Ovary (tissue), 9 donors: ENCODE measurements around the gene NLGN1. TPM values are rescaled to one million over a fixed set of nuclear protein-coding genes. Genes with fewer than 3 reads are reported as not detected.
"Not testable (repeated sequence)": the region's sequence is repeated elsewhere in the genome, so short reads cannot be mapped to it uniquely, and the experiment has no call there.

Source experiments
- DNase-seq, 5 donors: peaks; one replicate each; pipeline ENCODE4 v3.0.0-alpha.2; 2019 to 2020
- H3K27ac ChIP-seq, 2 donors: fragments of 200-600 bp; one replicate each; pipeline versions ENCODE4 v1.5.1 to v1.8.0; 2019 to 2022
- H3K27me3 ChIP-seq: fragments of 200-600 bp; one replicate; pipeline ENCODE4 v1.8.0; 2022
- H3K36me3 ChIP-seq: fragments of 200-600 bp; sonication (generic); one replicate; pipeline ENCODE4 v1.5.1; 2019
- H3K4me1 ChIP-seq: one replicate; pipeline ENCODE4 v1.8.1; 2013; ENCODE audit warnings: mild to moderate bottlenecking, moderate library complexity; ENCODE audit not compliant: insufficient read depth
- H3K4me3 ChIP-seq: fragments of 200-600 bp; sonication (generic); one replicate; pipeline ENCODE4 v1.5.1; 2017
- H3K9me3 ChIP-seq, 2 donors: fragments of 200-600 bp in 1 of 2; sonication (generic) in 1 of 2; one replicate each; pipeline versions ENCODE4 v1.5.1 to v1.8.1; 2013 to 2019; ENCODE audit warnings: mild to moderate bottlenecking in 1 of 2, moderate library complexity in 1 of 2
- EP300 ChIP-seq: sonication (generic); formaldehyde crosslinking; IDR thresholded peaks from one replicate; pipeline ENCODE4 v1.6.1; 2017; ENCODE audit warnings: antibody characterized with exemption
- POLR2A ChIP-seq: fragments of 450-650 bp; IDR thresholded peaks from one replicate; pipeline ENCODE4 v1.6.1; 2017; ENCODE audit warnings: antibody characterized with exemption, mild to moderate bottlenecking, moderate library complexity
- WGBS, 3 donors: extraction: QIAGEN DNeasy Blood & Tissue Kit in 1 of 3; methylation state at CpG; one replicate each; pipeline versions ENCODE4 v1.1.5 to v1.1.7; 2013 to 2017; 5-methylcytosine and 5-hydroxymethylcytosine counted together
- intact Hi-C, 4 donors: fragments of 100-400 bp; cut with DNase I; formaldehyde crosslinking; loops; one replicate each; pipeline versions ENCODE4 v1.11.0 to v1.15.1; 2022 to 2023
- polyA plus RNA-seq, 2 donors: library from polyadenylated mRNA; stranded (reverse); fragments of 200-250 nt in 1 of 2; fragments of 350-450 nt in 1 of 2; fragmentation: Illumina TruSeq in 1 of 2; extraction: RNeasy Lipid Tissue Mini Kit (QIAGEN cat#74804) in 1 of 2; gene quantifications; one replicate each; pipeline ENCODE4 v1.2.3, GENCODE V29; 2013 to 2014
- total RNA-seq, 7 donors: library from RNA; depleted of rRNA in 2 of 7; stranded (reverse); fragments of >200 nt in 2 of 7; fragmentation: NEBNext Ultra II Directional in 3 of 7; extraction: Animal tissue kit (Norgen Biotek cat#: 25700) in 3 of 7; gene quantifications; one replicate each; pipeline versions ENCODE4 v1.1.0 to v1.2.4, GENCODE V29; 2016 to 2023
- TF ChIP-seq, protein P1 (sequence below), 3 donors: fragments of 450-650 bp in 2 of 3; fragments of 200-600 bp in 1 of 3; IDR thresholded peaks; one replicate each; pipeline versions ENCODE4 v1.5.1 to v1.8.0; 2016 to 2022; ENCODE audit warnings: antibody characterized with exemption in 3 of 3, mild to moderate bottlenecking in 1 of 3
- donor health status: DM: no; HTN: no; CAD: no; lungs with moderate emphysema.
- donor health status: DM: no; HTN: no; CAD: no.
- donor health status: Bipolar disorder and iron deficiency.
- donor health status: DM: yes; HTN: yes; CAD: no.
- donor health status: DM: no; HTN: no; CAD: no.
- donor health status: DM: yes; HTN: yes; CAD: no.

The NLGN1 gene
- total and polyA plus RNA-seq, 9 donors, result 1.2 to 7.7 (median 4.6) TPM

DNA sequence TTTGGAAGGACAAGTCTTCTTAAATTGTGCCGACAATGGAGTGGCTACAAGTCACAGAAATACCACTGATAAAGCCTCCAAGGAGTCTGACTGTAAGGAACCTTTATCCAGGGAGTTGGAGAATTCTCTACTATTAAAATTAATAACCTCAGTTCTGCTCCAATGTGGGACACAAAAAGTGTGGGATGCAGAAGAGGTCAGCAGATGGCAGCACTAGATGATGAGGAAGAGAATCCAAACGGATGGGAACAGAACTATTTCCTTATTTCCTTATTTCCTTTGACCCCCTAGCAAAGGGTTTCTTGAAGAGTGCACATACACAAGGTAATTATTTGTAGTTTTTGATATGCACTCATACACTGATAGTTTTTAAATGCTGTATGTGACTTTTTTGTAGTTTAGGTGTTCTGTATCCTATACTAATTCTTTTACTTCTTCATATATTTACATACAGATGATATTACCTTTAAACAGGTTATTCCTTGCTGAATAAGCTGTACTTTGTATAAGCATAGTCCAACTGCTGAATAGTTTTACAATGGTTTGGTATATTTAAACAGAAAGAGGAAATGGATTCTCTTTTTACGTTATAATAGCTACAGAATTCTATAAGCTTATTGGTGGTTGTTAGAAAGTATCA, 25.6 kb upstream of the NLGN1 start:
- Histone ChIP-seq H3K4me1 (no peaks in the 10 kb centered on the region), H3K27ac (no peak overlapping the region), H3K27me3 (no peaks in the 10 kb centered on the region), H3K9me3 (no peaks in the 10 kb centered on the region), H3K4me3 (no peak overlapping the region), H3K36me3 (no peaks in the 10 kb centered on the region)
- 34 to 43% (median 41%) methylated on average over 3 of the region's 3 CpGs for WGBS, 3 donors
- intact Hi-C loops, result no loop called here
- TF ChIP-seq, protein P1, sequence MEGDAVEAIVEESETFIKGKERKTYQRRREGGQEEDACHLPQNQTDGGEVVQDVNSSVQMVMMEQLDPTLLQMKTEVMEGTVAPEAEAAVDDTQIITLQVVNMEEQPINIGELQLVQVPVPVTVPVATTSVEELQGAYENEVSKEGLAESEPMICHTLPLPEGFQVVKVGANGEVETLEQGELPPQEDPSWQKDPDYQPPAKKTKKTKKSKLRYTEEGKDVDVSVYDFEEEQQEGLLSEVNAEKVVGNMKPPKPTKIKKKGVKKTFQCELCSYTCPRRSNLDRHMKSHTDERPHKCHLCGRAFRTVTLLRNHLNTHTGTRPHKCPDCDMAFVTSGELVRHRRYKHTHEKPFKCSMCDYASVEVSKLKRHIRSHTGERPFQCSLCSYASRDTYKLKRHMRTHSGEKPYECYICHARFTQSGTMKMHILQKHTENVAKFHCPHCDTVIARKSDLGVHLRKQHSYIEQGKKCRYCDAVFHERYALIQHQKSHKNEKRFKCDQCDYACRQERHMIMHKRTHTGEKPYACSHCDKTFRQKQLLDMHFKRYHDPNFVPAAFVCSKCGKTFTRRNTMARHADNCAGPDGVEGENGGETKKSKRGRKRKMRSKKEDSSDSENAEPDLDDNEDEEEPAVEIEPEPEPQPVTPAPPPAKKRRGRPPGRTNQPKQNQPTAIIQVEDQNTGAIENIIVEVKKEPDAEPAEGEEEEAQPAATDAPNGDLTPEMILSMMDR (IDR thresholded peaks at IDR 0.05), result peak in 2 of 3 donors; percentile 11 to 33
- TF ChIP-seq POLR2A, result no peak
- peak in 3 of 5 donors; percentile 33 to 49 (median 36) for DNase-seq

DNA sequence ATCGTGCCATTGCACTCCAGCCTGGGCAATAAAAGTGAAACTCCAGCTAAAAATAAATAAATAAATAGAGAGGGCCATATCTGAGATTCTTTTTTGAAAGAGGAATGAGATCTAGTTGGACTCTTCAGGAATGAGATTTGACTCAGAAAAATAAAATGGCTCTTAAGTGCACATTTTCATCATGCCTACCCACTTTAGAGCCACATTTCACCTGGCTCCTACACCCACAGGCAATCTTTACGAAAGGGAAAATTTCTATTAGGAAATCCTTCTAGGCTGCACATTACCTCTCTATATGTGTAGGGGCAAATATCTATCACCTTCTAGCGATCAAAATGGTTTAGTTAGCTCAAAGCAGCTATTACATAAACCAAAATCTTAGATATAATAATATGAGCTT, 16.9 kb upstream of the NLGN1 start:
- WGBS, 3 donors, result 94 to 98% (median 97%) methylated on average over 3 of the region's 3 CpGs
- H3K4me3 ChIP-seq, result no peak overlapping the region
- H3K36me3 ChIP-seq, result no peaks in the 10 kb centered on the region
- no peak for DNase-seq
- H3K27me3 ChIP-seq, result no peaks in the 10 kb centered on the region
- no peak overlapping the region for H3K27ac ChIP-seq
- no peaks in the 10 kb centered on the region for H3K4me1 ChIP-seq
- intact Hi-C loops, result no loop called here
- no peaks in the 10 kb centered on the region for H3K9me3 ChIP-seq
- TF ChIP-seq POLR2A (no peak), EP300 (no peak)
- TF ChIP-seq, protein P1 (IDR thresholded peaks at IDR 0.05), result no peak

DNA sequence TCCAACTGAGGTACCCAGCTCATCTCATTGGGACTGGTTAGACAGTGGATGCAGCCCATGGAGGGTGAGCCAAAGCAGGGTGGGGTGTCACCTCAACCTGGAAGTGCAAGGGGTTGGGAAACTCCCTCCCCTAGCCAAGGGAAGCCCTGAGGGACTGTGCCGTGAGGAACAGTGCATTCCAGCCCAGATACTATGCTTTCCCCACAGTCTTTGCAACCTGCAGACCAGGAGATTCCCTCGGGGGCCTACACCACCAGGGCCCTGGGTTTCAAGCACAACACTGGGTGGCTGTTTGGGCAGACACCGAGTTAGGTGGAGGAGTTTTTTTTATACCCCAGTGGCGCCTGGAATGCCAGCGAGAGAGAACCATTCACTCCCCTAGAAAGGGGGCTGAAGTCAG, 15.6 kb upstream of the NLGN1 start:
- H3K27me3 ChIP-seq, DNase-seq, H3K4me1 ChIP-seq, H3K36me3 ChIP-seq, intact Hi-C loops, H3K9me3 ChIP-seq, H3K27ac ChIP-seq, H3K4me3 ChIP-seq: not testable (repeated sequence)
- 79 to 85% (median 85%) methylated on average over 5 of the region's 5 CpGs for WGBS, 3 donors

DNA sequence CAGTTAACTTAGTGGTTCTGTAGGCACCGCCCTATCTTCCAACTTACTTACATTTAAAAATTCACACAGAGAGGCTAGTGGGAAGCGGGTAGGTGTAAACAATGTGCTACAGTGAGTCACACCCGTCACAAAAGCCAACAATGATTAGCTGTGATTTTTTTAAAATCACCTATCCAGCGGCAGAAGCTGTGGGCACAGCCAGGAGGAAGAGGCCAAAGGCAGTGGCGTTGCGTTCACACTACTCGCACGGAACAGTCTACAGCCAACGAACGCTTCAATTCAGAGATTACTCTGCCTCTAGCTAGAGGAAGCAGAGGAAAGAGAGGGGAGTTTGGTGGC, 2.5 kb upstream of the NLGN1 start:
- H3K36me3 ChIP-seq, result no peaks in the 10 kb centered on the region
- peak overlapping the region; percentile 32 to 88 for H3K27ac ChIP-seq
- no peaks in the 10 kb centered on the region for H3K27me3 ChIP-seq
- DNase-seq, result no peak
- no peaks in the 10 kb centered on the region for H3K4me1 ChIP-seq
- TF ChIP-seq POLR2A (no peak), EP300 (no peak)
- TF ChIP-seq, protein P1 (IDR thresholded peaks at IDR 0.05), result no peak
- no peaks in the 10 kb centered on the region for H3K9me3 ChIP-seq
- H3K4me3 ChIP-seq, result peak overlapping the region; percentile 65
- WGBS, 3 donors, result 0 to 3% (median 1%) methylated on average over 10 of the region's 10 CpGs
- intact Hi-C loops, result loop anchor here in 1 of 4 donors (10.0 kb wide), 1 partner anchor 1050 kb away; no protein-coding TSS in a partner anchor

DNA sequence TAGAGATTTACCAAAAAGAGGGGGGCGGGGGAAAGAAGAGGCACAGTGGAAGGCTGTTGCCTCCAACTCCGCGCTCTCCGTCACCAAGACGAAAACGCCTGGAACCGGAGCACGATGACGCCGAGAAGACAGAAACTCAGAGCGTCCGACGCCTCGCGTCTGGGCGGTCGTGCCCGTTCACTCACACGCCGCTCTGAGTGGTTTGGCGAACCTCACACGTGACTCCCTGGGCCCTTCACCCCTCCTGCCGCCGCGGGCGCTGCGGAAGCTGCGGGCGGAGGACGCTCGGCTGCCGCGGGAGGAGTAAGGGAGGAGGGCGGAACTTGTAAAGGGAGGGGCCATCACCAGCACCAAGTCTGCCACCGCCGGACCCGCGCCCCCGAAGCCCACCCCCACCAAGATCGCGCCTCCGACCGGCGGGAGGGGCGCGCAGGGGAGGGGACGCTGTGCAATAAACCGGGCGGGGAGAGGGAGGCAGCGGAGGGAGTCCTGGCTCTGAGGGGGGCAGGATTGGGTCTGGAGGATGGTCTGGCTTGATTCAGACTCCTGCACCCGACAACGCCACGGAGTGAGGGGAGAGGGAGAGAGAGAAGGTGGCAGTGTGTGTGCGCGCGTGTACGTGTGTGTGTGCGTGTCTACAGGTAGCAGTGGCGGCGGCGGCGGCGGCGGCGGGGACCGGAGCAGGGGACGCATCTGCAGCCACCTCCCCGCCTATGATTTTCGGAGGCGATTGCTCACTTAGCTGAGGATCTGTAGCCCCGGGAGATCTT, 1.9 kb upstream of the NLGN1 start:
- Histone ChIP-seq H3K9me3 (no peaks in the 10 kb centered on the region), H3K4me3 (peak overlapping the region; percentile 65), H3K27me3 (no peaks in the 10 kb centered on the region), H3K27ac (peak overlapping the region; percentile 32 to 88), H3K4me1 (no peaks in the 10 kb centered on the region), H3K36me3 (no peaks in the 10 kb centered on the region)
- WGBS, 3 donors, result 0 to 1% (median 1%) methylated on average over 61 to 71 of the region's 71 CpGs
- TF ChIP-seq EP300, result no peak
- TF ChIP-seq, protein P1 (IDR thresholded peaks at IDR 0.05), result peak in 1 of 3 donors; percentile 25
- TF ChIP-seq POLR2A, result peak; percentile 70
- intact Hi-C loops, result loop anchor here in 1 of 4 donors (10.0 kb wide), 1 partner anchor 1049 kb away; no protein-coding TSS in a partner anchor
- peak; percentile 69 to 86 (median 85) for DNase-seq
